GM12873 (cell line): ENCODE results near the gene ASPDH.

Experiments
- TF ChIP-seq, protein P1 (sequence below): IDR thresholded peaks from 2 replicates; pipeline ENCODE4 v1.5.1; 2012; ENCODE audit warnings: low read depth, mild to moderate bottlenecking, moderate library complexity, low read length, control low read depth; ENCODE audit not compliant: insufficient read depth; ENCODE audit errors: missing control alignments

ASPDH gene

GRCh38 chr19:50511069-50511822 lies 2.5 kb downstream of the ASPDH start, which contains the start of gene JOSD2:
JOSD2 (minus strand) TSS chr19:50511191; CDS start chr19:50510431, 760 bp downstream.
- TF ChIP-seq, protein P1, sequence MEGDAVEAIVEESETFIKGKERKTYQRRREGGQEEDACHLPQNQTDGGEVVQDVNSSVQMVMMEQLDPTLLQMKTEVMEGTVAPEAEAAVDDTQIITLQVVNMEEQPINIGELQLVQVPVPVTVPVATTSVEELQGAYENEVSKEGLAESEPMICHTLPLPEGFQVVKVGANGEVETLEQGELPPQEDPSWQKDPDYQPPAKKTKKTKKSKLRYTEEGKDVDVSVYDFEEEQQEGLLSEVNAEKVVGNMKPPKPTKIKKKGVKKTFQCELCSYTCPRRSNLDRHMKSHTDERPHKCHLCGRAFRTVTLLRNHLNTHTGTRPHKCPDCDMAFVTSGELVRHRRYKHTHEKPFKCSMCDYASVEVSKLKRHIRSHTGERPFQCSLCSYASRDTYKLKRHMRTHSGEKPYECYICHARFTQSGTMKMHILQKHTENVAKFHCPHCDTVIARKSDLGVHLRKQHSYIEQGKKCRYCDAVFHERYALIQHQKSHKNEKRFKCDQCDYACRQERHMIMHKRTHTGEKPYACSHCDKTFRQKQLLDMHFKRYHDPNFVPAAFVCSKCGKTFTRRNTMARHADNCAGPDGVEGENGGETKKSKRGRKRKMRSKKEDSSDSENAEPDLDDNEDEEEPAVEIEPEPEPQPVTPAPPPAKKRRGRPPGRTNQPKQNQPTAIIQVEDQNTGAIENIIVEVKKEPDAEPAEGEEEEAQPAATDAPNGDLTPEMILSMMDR: no peak

- TF ChIP-seq, protein P1: no peak
Measured at GRCh38 chr19:50510700-50511068, 3.0 kb downstream of the ASPDH start.

- TF ChIP-seq, protein P1: no peak
Measured at GRCh38 chr19:50510121-50510670, 3.5 kb downstream of the ASPDH start.

DNA sequence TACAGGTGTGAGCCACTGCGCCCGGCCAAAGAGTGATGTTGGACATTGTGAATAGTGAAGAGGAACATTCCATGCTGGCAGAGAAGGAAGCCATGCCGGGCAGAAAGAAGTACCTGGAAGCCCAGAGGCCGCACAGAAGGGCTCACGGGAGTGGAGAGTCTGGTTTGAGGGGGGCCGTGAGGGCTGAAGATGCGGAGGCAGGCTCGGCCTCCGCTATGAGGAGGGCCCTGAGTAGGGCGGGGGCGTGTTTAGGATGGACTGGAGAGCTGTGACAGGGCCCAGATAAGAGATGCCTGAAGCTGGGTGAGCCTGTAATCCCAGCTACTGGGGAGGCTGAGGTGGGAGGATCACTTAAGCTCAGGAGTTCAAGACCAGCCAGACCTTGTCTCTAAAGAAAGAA lies 4.3 kb downstream of the ASPDH start:
- TF ChIP-seq, protein P1: no peak

DNA sequence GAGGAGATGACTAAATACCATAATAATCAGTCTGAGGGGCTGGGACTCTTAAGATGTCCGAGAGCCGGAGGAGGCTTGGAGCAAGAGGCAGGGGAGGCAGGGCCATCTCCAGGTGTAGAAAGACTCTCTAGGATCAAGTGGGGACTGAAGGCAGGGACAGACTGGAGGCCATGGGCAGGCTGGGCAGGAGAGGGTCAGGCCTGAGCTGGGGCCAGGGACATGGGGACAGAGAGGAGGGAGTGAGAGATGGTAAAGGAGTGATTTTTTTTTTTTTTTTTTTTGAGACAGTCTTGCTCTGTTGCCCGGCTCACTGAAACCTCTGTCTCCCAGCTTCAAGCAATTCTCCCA lies 4.9 kb downstream of the ASPDH start:
- TF ChIP-seq, protein P1: no peak

GRCh38 chr19:50507376-50507775 lies 6.3 kb downstream of the ASPDH start:
- TF ChIP-seq, protein P1: no peak

- TF ChIP-seq, protein P1: no peak
Measured at GRCh38 chr19:50506700-50507099, 7.0 kb downstream of the ASPDH start.
